WI38 (cell line): ENCODE results near the gene PRORP.
"Not testable (repeated sequence)": the region's sequence is repeated elsewhere in the genome, so short reads cannot be mapped to it uniquely, and the experiment has no call there.

Experiments used
- H3K4me3 ChIP-seq: 2 replicates; pipeline ENCODE4 v1.5.1; 2011; ENCODE audit warnings: low read depth, mild to moderate bottlenecking, control low read depth, low read length
- TF ChIP-seq, protein P1 (sequence below): IDR thresholded peaks from 2 replicates; pipeline ENCODE4 v1.5.1; 2012; ENCODE audit warnings: low read depth, mild to moderate bottlenecking, control low read depth, low read length

Gene PRORP

DNA sequence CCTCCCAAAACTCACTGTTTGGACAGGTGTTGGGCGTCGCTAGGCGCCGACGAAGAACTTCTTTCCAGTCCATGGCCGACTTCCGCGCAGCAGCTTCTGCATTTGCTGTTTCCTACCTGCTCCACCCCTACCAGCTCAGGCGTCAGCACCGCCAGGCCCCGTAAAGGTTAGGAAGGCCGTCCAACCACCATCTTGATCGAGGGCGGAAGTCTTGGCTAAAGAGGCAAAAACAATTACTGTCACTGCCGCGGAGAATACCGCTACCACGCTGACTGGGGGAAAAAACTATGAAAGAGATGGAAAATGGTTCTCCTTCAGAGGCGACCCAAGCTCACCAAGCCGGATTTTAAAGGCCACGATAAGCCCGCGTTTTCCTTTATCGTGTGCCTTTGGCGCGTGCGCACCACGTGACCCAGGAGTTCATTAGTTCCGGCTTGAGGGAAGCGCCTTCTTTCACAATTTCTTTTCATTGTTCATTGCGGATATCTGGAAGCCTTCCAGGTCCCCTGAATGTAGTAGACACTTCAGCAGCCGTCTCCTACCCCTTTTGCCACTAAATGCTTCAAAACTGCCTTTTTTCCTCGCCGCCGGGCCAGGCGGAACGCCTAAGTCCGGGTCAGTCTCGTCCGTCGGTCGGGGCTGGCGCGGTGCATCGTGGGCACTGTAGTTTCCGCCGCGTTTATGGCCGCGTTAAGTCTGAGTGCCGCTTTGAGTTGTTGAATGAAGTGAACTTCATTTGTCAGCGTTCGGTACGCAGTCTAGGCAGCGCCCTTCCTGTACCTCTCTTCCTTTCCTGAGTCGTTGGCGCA, at the start of gene PRORP, which contains the start of gene PPP2R3C:
Gene PRORP, plus strand, starts transcription at position 666 of the 809 bp plus-strand sequence. CDS start 694 bp downstream, outside the sequence.
Gene PPP2R3C, minus strand, starts transcription at position 104 of the 809 bp plus-strand sequence. Its CDS starts 31 bp downstream, at position 73.
- peak within 1 kb of the TSS; percentile 68 for H3K4me3 ChIP-seq

DNA sequence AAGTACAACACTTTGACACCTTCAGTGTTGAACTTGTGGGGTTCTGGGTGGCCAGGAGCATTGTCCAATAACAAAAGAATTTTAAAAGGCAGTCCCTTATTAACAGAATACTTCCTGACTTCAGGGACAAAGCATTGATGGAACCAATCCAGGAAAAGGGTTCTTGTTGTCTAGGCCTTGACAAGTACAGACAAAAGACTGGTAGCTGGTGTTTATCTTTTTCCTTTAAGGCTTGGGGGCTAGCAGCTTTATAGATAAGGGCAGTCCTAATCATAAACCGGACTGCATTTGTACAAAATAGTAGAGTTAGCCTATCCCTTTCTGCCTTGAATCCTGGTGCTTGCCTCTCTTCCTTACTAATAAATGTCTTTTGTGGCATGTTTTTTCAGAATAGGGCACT, 48.9 kb upstream of the PRORP start:
- TF ChIP-seq, protein P1, sequence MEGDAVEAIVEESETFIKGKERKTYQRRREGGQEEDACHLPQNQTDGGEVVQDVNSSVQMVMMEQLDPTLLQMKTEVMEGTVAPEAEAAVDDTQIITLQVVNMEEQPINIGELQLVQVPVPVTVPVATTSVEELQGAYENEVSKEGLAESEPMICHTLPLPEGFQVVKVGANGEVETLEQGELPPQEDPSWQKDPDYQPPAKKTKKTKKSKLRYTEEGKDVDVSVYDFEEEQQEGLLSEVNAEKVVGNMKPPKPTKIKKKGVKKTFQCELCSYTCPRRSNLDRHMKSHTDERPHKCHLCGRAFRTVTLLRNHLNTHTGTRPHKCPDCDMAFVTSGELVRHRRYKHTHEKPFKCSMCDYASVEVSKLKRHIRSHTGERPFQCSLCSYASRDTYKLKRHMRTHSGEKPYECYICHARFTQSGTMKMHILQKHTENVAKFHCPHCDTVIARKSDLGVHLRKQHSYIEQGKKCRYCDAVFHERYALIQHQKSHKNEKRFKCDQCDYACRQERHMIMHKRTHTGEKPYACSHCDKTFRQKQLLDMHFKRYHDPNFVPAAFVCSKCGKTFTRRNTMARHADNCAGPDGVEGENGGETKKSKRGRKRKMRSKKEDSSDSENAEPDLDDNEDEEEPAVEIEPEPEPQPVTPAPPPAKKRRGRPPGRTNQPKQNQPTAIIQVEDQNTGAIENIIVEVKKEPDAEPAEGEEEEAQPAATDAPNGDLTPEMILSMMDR, result no peak
- H3K4me3 ChIP-seq, result no peak overlapping the region

More for the DNA sequence above, at the start of gene PRORP, which contains the start of gene PPP2R3C:
- TF ChIP-seq, protein P1, result no peak

DNA sequence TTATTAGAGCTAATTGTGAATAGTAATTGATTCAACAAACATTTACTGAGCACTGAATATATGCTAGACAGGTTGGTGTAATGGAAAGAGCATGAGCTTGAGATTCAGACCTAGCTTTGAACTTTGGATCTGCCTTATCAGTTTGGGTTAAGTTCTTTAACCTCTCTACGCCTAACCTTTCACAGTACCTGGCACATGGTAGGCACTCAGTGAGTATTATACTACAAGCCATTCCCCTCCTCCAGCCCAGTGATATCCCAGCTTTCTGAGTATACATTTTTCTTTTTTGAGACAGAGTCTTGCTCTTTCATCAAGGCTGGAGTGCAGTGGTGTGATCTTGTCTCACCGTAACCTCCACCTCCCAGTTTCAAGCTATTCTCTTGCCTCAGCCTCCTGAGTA, 44.3 kb upstream of the PRORP start:
- no peak overlapping the region for H3K4me3 ChIP-seq
- TF ChIP-seq, protein P1, result no peak

DNA sequence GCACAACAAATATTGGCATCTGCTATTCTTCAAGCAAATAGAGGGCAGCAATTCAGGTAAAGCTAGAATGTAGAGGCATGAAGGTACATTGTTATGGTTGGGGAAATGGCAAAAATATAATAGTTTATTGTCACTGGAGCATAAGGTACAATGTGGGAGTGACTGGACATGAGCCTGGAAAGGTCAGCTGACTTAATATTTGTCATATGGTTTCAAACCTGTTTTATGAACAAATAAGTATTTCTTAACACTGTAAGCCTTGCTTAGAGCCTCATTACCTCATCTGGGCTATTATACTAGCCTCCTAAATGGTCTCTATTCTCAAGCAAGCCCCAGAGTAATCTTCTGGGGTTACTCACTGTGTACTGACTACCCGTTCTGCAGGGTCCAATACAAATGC, 42.6 kb upstream of the PRORP start:
- TF ChIP-seq, protein P1, result no peak
- no peak overlapping the region for H3K4me3 ChIP-seq

DNA sequence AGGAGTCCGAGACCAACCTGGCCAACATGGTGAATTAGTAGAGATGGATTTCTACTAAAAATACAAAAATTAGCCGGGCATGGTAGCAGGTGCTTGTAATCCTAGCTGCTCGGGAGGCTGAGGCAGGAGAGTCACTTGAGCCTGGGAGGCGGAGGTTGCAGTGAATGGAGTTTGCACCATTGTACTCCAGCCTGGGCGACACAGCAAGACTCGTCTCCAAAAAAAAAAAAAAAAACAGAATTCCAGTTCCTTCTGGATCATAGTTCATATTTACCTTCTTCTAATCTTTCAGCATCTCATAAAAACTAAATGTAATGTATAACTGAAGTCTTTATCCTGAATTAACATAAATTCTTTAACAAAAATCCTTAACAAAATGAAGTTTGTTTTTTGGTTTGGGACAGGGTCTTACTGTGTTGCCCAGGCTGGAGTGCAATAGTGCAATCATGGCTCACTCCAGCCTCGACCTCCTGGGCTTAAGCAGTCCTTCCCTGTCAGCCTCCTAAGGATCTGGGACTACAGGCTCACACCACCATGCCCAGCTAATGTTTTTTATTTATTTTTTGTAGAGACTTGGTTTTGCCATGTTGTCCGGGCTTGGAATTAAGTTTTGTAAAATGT, 38.7 kb upstream of the PRORP start:
- H3K4me3 ChIP-seq, result no peak overlapping the region
- TF ChIP-seq, protein P1, result no peak

DNA sequence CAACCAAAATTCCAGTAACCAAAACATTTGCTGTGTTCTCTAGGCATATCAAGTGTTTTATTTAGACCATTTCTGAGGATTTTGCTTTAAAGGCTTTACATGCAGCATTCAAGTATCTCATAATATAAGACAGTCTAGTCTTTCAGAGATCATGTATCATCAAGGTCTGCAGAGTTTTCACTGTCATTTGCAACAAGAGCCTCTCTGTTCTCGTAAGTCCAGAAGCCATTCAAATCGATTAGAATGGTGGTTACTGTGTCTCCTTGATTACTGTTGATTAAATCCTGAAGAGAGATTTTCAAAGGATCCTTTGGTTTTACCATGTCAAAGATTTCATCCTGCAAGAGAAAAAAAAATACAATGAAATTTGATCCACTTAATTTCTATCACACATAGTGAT, 36.9 kb upstream of the PRORP start:
- H3K4me3 ChIP-seq, result no peak overlapping the region
- TF ChIP-seq, protein P1, result no peak

DNA sequence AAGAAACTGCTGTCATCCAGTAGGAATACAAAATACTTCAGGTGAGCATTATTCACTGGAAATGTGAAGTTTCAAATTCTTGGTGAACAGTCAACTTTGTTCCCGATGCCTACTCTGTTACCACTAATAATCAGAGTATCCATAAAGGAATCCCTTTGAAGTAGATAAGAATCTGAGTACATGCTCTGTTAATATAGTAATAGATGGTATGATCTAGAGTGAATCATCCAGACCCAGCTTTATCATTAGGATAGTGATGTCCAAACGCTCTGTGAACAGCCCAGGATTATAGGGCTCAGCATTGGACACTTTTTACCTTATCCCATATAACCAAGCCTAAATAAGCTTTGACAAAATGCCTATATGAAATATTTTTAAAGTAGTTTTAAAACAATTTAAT, 33.8 kb upstream of the PRORP start:
- TF ChIP-seq, protein P1, result no peak
- no peak overlapping the region for H3K4me3 ChIP-seq

DNA sequence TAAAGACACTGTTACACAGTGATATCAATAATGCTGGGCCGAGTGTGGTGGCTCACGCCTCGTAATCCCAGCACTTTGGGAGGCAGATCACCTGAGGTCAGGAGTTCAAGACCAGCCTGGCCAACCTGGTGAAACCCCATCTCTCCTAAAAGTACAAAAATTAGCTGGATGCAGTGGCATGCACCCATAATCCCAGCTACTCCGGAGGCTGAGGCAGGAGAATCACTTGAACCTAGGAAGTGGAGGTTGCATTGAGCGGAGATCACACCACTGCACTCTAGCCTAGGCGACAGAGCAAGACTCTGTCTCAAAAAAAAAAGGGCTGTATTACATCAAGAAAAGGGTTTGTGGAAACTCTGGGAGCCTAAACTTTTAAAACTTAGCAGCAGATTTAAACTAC, 27.7 kb upstream of the PRORP start:
- not testable (repeated sequence) for H3K4me3 ChIP-seq
